NCI-H2029 (cell line): Measurements from ENCODE around the gene LPA.
"Not testable (repeated sequence)": the region's sequence is repeated elsewhere in the genome, so short reads cannot be mapped to it uniquely, and the experiment has no call there.

ENCODE experiments used
- DNase-seq: peaks from one replicate; lab custom pipeline; 2025; lab: John Stamatoyannopoulos, UW

Gene LPA, protein sequence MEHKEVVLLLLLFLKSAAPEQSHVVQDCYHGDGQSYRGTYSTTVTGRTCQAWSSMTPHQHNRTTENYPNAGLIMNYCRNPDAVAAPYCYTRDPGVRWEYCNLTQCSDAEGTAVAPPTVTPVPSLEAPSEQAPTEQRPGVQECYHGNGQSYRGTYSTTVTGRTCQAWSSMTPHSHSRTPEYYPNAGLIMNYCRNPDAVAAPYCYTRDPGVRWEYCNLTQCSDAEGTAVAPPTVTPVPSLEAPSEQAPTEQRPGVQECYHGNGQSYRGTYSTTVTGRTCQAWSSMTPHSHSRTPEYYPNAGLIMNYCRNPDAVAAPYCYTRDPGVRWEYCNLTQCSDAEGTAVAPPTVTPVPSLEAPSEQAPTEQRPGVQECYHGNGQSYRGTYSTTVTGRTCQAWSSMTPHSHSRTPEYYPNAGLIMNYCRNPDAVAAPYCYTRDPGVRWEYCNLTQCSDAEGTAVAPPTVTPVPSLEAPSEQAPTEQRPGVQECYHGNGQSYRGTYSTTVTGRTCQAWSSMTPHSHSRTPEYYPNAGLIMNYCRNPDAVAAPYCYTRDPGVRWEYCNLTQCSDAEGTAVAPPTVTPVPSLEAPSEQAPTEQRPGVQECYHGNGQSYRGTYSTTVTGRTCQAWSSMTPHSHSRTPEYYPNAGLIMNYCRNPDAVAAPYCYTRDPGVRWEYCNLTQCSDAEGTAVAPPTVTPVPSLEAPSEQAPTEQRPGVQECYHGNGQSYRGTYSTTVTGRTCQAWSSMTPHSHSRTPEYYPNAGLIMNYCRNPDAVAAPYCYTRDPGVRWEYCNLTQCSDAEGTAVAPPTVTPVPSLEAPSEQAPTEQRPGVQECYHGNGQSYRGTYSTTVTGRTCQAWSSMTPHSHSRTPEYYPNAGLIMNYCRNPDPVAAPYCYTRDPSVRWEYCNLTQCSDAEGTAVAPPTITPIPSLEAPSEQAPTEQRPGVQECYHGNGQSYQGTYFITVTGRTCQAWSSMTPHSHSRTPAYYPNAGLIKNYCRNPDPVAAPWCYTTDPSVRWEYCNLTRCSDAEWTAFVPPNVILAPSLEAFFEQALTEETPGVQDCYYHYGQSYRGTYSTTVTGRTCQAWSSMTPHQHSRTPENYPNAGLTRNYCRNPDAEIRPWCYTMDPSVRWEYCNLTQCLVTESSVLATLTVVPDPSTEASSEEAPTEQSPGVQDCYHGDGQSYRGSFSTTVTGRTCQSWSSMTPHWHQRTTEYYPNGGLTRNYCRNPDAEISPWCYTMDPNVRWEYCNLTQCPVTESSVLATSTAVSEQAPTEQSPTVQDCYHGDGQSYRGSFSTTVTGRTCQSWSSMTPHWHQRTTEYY (N-terminal part only)

DNA sequence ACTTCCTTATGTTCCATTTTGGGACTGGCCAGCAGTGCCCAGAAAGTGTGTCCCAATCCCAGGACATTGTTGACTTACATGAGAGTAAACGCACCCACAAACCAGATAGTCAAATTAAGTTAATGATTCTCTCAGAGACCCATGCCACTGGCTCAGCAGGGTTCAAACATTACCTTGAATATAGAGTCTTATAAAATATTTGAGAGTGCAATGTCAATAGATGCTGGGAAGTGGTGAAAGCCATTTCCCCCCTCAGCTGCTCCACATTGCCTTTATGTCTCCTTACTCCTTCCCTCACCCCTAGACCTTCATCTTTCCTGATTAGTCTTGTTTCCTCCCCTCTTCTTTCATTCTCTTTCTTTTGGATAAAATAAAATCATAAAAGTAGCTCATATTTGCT, at the start of gene LPA:
Gene LPA, minus strand, starts transcription at position 78 of the 400 bp plus-strand sequence. Its CDS starts 61 bp downstream, at position 17.
- not testable (repeated sequence) for DNase-seq

DNA sequence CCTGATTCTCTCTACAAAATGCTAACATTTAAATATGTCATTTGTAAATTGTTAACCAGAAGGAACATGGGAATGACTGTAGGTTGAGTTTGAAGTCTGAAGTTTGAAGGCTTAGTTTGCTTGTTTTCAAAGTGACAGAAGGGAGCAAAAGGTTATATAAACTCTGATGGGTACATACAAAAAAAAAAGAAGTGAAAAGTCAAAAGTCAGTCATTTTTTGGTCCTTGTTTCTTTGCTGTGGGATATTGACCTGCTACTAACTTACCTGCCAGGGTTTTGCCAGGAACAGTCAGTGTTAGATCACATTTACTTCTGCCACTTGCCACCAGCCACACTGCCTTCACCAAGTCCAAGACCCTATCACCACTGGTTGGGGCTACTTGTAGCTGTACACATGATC, 44.9 kb upstream of the LPA start:
- not testable (repeated sequence) for DNase-seq

DNA sequence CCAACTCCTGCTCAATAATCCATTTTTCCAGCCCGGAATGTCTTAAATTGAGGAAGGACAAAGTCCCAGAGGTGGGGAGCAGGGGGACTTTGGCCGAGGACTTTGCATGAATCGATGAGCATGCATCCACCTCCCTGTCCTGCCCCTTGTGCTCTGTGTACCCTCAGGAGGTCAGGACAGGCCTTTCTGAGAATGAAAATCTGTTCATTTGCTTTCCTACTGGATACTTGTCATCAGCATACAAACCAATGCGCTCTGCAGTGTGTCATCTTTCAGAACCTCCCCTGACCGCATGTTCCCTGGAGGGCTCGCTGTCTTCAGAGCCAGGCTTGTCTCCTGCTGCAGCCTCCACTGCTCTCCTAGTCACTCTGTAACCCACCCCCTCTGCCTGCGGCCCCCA, 40.6 kb upstream of the LPA start:
- not testable (repeated sequence) for DNase-seq

DNA sequence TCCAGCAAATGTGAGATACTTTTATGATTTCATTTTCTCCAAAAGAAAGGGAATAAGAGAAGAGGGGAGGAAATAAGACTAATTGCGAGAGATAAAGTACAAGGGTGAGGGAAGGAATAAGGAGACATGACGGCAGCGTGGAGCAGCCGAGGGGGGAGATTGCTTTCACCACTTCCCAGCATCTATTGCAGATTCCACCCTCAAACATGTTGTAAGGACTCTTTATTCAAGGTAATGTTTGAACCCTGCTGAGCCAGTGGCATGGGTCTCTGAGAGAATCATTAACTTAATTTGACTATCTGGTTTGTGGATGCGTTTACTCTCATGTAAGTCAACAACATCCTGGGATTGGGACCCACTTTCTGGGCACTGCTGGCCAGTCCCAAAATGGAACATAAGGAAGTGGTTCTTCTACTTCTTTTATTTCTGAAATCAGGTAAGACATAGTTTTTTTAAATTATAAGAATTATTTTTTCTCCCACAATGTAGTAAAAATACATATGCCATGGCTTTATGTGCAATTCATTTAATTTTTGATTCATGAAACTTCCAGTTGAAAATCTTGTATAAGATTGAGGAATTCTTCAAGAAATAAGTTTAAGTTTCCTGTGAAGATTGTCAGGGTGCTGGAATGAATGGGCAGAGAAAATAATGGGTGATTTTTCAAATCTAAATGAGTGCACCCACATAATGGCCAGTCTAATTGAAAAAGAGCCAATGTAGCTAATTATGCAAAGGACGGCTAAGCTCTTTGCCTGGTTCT, 38.0 kb upstream of the LPA start, which contains the start of gene PLG:
Gene PLG, plus strand, starts transcription at position 327 of the 763 bp plus-strand sequence. Its CDS starts 61 bp downstream, at position 388.
- not testable (repeated sequence) for DNase-seq

DNA sequence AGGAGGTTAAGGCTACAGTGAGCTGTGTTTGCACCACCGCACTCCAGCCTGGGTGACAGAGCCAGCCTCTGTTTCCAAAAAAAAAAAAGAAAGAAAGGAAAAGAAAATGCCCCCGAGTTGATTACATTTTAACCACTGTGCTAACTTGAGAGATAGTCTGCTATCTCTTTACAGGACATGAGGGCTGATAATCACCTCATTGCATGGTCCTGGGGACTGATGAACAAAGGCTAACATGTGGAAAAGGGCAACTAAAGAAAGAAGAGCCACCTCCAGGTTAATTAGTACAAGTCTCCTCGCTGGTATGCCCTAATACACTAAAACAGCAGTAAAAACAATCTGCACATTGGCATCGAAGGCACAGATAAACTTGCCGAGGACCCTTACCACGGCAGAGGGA, 33.8 kb upstream of the LPA start:
- DNase-seq, result no peak

DNA sequence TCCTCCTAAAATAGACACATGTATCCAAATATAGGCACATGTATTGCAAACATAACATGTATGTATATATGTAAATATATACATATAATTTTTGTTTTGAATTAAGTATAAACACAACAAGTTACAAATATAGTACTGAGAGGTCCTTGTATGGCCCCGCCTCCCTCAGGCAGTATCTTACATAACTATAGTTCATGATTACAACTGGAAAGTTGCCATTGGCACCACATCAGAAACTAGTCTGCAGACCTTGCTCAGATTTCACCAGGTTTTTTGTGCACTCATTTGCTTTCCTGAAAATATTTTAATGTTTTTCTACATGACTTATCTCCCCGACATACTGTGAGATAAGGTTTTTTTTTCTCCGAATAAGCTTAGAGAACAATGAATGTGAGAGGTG, 32.8 kb upstream of the LPA start:
- not testable (repeated sequence) for DNase-seq

DNA sequence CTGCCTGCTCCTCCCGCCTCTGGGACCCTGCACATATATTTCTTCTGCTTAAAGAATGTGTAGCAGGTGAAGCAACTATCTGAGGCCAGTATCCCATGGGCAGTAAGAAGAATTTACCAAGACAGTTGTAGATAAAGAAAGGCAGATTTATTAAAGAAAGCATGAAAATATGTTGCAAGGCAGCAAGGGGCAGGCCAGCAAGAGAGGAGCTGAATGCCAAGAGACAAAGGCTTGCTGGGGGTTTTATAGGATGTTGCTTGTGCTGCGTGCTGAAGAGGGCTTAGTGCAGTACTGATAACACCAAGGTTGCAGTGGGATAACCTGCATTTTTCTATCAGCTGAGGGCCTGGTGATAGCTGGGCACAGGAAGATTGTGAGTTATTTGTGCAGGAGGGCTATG, 31.5 kb upstream of the LPA start:
- not testable (repeated sequence) for DNase-seq

DNA sequence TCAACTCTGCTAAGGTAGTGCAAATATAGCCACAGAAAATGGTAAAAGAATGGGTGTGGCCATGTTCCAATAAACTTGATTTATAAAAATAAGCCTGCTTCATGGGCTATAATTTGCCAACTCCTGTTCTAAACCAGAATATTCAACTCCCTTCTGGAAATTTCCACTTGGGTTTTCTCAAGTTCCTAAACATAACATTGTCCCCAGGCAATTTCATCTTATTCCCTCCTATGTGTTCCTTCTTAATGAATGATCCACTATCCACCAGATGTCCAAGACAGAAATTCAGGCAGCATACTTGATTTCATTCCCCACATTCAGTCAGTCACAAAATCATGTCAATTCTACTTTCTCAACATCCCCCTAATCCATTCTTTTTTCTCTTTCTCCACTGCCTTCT, 30.9 kb upstream of the LPA start:
- not testable (repeated sequence) for DNase-seq

DNA sequence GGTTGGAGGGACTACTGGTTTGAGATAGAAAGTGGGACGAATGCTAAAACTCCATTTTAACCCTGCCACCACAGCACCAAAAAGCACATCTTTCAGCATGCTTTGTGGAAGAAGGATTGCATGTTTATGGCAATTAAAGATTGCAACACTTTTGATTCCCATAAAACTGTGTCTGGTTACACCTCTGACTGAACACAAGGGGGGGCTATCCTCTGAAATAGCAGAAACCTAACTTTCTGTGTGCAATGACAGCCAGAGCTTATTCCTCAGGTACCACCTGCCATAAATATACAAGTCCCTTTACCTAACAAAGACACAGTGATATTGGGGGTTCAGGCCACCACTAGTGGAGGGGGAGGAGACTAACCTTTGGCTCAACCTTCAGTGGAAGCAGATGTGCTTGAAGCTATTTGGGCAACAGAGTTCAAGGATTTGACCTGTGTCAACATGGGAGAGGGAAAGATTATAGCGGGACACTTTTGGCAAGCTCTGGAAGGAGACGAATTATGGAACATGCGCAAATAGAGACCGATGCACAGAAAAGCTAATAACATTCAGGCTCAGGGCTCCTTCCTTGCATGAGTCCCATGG, 28.4 kb upstream of the LPA start:
- no peak for DNase-seq

DNA sequence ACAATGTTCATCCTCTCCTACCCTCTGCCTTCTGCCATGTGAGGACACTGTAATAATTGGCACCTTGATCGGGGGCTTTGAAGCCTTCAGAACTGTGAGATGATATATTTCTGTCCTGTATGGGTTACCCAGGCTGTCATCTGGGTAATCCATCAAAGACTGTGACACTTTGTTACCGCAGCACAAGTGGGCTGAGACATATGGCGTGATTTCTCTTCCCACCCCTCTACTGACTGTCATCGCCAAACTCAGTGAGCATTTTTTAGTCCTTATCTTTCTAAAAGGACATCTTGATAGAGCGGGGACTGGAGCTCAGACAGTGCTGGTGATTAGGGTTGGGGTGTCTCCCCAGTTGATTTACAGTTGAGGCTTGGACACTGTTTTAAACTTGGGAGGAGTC, 27.5 kb upstream of the LPA start:
- DNase-seq, result no peak

DNA sequence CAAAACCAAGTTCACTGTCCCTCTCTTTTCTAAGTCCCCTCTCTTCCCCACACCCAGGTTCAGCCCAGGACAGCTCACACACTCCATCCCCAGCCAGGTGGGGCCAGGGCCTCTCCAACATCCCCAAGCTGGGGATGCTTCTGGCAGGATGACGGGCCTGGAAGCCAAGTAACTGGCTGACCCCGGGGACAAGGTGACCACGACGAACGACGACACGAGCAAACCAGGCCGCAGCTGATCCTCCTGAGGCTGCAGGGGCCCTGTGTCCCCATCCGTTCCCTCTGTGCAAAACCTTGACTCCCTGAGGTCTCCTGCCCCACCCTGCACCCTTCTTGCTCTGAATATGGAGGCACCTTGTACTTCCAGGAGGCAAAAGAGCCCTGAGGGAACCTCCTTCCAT, 26.4 kb upstream of the LPA start:
- DNase-seq, result no peak

DNA sequence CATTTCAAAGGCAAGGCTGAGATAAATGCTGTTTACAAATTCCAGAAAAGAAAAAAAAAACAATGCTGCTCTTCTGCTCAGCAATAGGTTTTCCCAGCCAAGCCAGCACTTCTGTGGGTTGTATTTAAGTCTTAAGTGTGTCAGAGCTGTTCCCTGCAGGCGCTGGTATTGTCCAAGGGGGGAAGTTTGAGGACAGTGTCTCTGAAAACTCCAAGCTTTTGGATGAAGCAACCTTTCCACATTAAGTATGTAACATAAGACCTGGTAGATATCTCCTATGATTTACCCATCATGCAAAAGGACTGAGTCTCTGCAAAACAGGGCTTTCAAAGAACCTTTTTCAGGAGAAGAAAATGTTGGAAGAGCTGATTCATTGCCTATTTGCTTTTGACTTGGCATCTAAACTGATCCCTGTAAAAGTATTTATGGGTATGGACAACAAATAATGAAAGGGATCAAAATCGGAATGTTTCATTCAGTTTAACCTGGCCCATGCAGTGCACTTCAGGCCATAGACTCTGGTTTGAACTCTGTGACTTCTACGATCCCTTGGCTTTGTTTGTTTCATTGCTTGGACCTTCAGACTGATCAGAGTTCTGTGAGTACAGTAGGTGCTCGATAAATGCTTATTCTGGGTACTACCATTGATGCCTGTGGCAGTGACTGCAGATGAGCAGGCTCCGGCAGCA, 21.8 kb upstream of the LPA start:
- DNase-seq, result no peak

DNA sequence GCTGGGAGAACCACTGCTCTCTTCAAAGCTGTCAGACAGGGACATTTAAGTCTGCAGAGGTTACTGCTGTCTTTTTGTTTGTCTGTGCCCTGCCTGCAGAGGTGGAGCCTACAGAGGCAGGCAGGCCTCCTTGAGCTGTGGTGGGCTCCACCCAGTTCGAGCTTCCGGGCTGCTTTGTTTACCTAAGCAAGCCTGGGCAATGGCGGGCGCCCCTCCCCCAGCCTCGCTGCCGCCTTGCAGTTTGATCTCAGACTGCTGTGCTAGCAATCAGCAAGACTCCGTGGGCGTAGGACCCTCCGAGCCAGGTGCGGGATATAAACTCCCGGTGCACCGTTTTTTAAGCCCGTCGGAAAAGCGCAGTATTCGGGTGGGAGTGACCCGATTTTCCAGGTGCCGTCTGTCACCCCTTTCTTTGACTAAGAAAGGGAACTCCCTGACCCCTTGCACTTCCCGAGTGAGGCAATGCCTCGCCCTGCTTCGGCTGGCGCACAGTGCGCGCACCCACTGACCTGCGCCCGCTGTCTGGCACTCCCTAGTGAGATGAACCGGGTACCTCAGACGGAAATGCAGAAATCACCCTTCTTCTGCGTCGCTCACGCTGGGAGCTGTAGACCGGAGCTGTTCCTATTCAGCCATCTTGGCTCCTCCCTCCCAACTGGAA, 21.2 kb upstream of the LPA start:
- DNase-seq, result not testable (repeated sequence)

DNA sequence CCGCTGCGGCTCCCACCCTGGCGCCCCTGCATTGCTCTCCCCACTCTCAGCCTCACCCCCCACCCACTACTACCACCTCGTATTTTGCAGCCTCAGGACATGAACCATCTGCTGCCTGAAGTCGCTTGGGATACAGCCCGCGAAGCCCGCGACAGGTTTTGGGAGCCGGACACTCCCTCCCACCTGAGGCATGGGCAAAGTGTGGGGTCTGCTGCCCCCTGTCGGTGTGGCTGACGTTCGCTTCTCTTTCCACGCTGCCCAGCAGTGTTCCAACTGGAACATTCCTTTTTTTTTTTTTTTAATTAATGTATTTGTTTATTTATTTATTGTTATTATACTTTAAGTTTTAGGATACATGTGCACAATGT, 15.3 kb upstream of the LPA start:
- no peak for DNase-seq

DNA sequence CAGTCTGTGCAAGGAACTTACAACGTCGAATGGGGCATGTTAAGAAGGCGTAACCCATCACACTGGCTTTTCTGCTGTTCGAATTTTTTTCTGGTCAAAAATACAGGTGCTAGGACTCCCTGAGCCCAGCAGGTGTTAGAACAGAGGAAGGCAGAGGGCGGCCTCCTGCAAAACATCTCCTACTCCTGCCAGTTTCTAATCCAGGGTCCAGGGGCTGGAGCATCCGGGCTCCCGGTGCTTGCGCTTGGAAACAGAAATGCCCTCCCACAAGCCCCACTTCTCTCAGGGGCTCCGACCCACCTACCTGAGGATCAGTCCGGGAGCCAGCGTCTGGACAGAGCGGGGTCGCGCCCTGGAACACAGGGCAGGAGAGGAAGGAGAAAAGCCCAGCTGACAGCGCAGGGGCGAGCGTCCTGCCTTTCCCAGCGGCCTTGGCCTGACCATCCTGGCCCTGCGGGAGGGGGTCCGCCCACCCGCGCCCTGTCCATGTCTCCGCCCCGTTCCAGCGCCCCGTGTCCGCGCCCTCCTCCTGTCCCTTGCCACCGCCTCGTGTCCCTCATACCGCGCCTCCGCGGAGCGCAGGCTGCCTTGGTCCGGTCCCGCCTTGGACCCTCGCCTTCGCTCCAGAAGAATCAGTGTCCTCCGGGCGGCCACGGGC, 14.8 kb upstream of the LPA start:
- DNase-seq, result no peak

DNA sequence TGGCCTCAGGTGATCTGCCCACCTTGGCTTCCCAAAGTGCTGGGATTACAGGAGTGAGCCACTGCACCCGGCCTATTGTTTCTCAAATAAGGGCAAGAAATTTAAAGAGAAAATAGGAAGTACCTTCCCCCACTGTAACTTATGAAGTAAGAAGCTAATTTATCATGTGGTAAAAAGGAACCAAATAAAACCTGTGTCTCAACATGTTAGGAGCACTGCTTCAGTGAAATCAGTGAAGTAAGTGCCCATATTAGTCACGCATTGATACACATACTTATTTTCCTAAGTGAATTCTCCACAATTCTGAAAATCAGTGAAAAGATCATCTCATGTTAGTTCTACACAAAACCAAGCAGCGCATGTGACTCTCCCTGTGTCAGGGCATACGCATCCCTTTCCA, 14.2 kb upstream of the LPA start:
- no peak for DNase-seq

DNA sequence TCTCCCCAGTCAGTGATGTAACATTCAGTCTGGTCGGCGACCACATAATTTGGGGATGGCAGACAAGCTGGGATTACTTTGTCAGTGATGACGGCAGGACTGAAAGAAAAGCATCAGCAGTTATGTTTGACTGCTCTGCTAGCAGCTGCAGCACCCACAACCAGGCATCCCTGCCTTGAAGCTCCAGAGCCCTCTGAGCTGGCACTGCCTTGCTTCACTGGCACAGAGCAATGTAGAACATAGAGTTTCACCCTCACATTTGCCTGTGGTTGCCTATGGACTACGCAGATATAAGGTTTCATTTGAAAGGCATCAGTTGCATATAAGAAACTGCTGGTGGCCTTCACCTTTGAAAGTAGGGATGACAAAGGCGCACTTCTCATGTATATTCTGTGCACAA, 12.3 kb upstream of the LPA start:
- DNase-seq, result not testable (repeated sequence)

DNA sequence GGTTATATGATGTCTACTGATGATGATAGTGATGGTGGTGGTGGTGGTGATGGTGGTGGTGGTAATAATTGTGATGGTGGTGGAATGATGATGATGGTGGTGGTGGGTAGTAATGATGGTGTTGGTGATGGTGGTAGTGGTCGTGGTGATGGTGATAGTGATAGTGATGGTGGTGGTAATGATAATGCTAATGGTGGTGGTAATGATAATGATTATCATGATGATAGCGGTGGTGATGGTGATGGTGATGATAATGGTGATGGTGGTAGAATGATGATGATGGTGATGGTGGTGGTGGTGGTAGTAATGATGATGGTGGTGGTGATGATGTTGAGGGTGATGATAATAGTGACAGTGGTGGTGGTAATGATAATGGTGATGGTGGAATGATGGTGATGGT, 4.5 kb upstream of the LPA start:
- no peak for DNase-seq
